ENCODE measurements around the gene RPRD1B.
A peak's percentile ranks its signal among the peaks of the same experiment; 100 is the strongest.

RPRD1B gene

GRCh38 chr20:38017959-38018358 lies 15.6 kb upstream of the RPRD1B start:
- peaks cover 11% of the 10 kb centered on the region for H3K4me1 Mint-ChIP-seq
- DNase-seq (no peak), ATAC-seq (no peak)
- peaks cover 11 to 14% of the 10 kb centered on the region in 2 donors for H3K9me3 Mint-ChIP-seq
- no peak overlapping the region for H3K27ac Mint-ChIP-seq
- no peak overlapping the region for H3K4me3 Mint-ChIP-seq
- H3K27me3 Mint-ChIP-seq = no peaks in the 10 kb centered on the region

- H3K4me1 Mint-ChIP-seq = peaks cover 12% of the 10 kb centered on the region
- no peak for ATAC-seq
- peaks cover 11 to 14% of the 10 kb centered on the region in 2 donors for H3K9me3 Mint-ChIP-seq
- no peaks in the 10 kb centered on the region for H3K27me3 Mint-ChIP-seq
- DNase-seq = no peak
- H3K27ac Mint-ChIP-seq = no peak overlapping the region
- H3K4me3 Mint-ChIP-seq = no peak overlapping the region
Observed at GRCh38 chr20:38018385-38018784, 15.2 kb upstream of the RPRD1B start.

GRCh38 chr20:38021087-38021772 lies 12.3 kb upstream of the RPRD1B start:
- H3K4me3 Mint-ChIP-seq = no peak overlapping the region
- H3K27ac Mint-ChIP-seq = no peak overlapping the region
- H3K9me3 Mint-ChIP-seq = peaks cover 11 to 14% of the 10 kb centered on the region in 2 donors
- ATAC-seq = no peak
- no peaks in the 10 kb centered on the region for H3K27me3 Mint-ChIP-seq
- DNase-seq = no peak
- peaks cover 23% of the 10 kb centered on the region for H3K4me1 Mint-ChIP-seq

- H3K27me3 Mint-ChIP-seq = no peaks in the 10 kb centered on the region
- H3K4me1 Mint-ChIP-seq = peaks cover 34% of the 10 kb centered on the region
- H3K9me3 Mint-ChIP-seq = peaks cover 8 to 10% of the 10 kb centered on the region in 2 donors
- H3K27ac Mint-ChIP-seq = peak overlapping the region in 1 of 2 donors; percentile 73
- DNase-seq (no peak), ATAC-seq (no peak)
- H3K4me3 Mint-ChIP-seq = no peak overlapping the region
Observed at GRCh38 chr20:38023181-38024001, 10.2 kb upstream of the RPRD1B start.

- Mint-ChIP-seq H3K4me1 (peaks cover 46% of the 10 kb centered on the region), H3K27ac (peak overlapping the region in 1 of 2 donors; percentile 21)
- no peak for DNase-seq
Observed at GRCh38 chr20:38024496-38024895, 9.1 kb upstream of the RPRD1B start.

GRCh38 chr20:38029453-38029852 lies 4.1 kb upstream of the RPRD1B start:
- peaks cover 54% of the 10 kb centered on the region for H3K4me1 Mint-ChIP-seq
- H3K4me3 Mint-ChIP-seq = peak overlapping the region in 1 of 2 donors; percentile 21
- no peaks in the 10 kb centered on the region for H3K27me3 Mint-ChIP-seq
- DNase-seq (no peak), ATAC-seq (no peak)
- H3K9me3 Mint-ChIP-seq = no peaks in the 10 kb centered on the region
- no peak overlapping the region for H3K27ac Mint-ChIP-seq

More at GRCh38 chr20:38024496-38024895, 9.1 kb upstream of the RPRD1B start:
- ATAC-seq = no peak
- H3K27me3 Mint-ChIP-seq = no peaks in the 10 kb centered on the region
- H3K9me3 Mint-ChIP-seq = no peaks in the 10 kb centered on the region
- no peak overlapping the region for H3K4me3 Mint-ChIP-seq

- DNase-seq (no peak), ATAC-seq (no peak)
- Mint-ChIP-seq H3K4me1 (peaks cover 70% of the 10 kb centered on the region), H3K4me3 (peak overlapping the region; percentile 91 to 96), H3K27me3 (no peaks in the 10 kb centered on the region), H3K27ac (peak overlapping the region; percentile 59 to 99), H3K9me3 (no peaks in the 10 kb centered on the region)
Observed at GRCh38 chr20:38031957-38032356, 1.6 kb upstream of the RPRD1B start.

GRCh38 chr20:38032585-38033329 lies 789 bp upstream of the RPRD1B start:
- H3K4me1 Mint-ChIP-seq = peaks cover 77% of the 10 kb centered on the region
- peak overlapping the region; percentile 91 to 96 for H3K4me3 Mint-ChIP-seq
- ATAC-seq (peak; percentile 69), DNase-seq (no peak)
- no peaks in the 10 kb centered on the region for H3K9me3 Mint-ChIP-seq
- no peaks in the 10 kb centered on the region for H3K27me3 Mint-ChIP-seq
- H3K27ac Mint-ChIP-seq = peak overlapping the region; percentile 99 to 100

GRCh38 chr20:38034108-38034649 lies 633 bp downstream of the RPRD1B start:
- ATAC-seq = peak; percentile 35
- no peak for DNase-seq
- Mint-ChIP-seq H3K27me3 (no peaks in the 10 kb centered on the region), H3K27ac (peak overlapping the region; percentile 99 to 100), H3K4me1 (peaks cover 67% of the 10 kb centered on the region), H3K4me3 (peak overlapping the region; percentile 91 to 96), H3K9me3 (no peaks in the 10 kb centered on the region)

- Mint-ChIP-seq H3K9me3 (no peaks in the 10 kb centered on the region), H3K27me3 (no peaks in the 10 kb centered on the region), H3K4me1 (peaks cover 59% of the 10 kb centered on the region), H3K27ac (peak overlapping the region; percentile 99 to 100), H3K4me3 (peak overlapping the region; percentile 91 to 96)
- DNase-seq (no peak), ATAC-seq (no peak)
Observed at GRCh38 chr20:38034961-38035360, 1.4 kb downstream of the RPRD1B start.

- peak overlapping the region in 1 of 2 donors; percentile 9 for H3K4me3 Mint-ChIP-seq
- H3K27me3 Mint-ChIP-seq = no peaks in the 10 kb centered on the region
- H3K4me1 Mint-ChIP-seq = peaks cover 48% of the 10 kb centered on the region
- H3K27ac Mint-ChIP-seq = peak overlapping the region in 1 of 2 donors; percentile 25
- DNase-seq (no peak), ATAC-seq (no peak)
- no peaks in the 10 kb centered on the region for H3K9me3 Mint-ChIP-seq
Observed at GRCh38 chr20:38036366-38036765, 2.8 kb downstream of the RPRD1B start.

GRCh38 chr20:38040276-38040675 lies 6.7 kb downstream of the RPRD1B start:
- H3K9me3 Mint-ChIP-seq = no peaks in the 10 kb centered on the region
- peaks cover 50% of the 10 kb centered on the region for H3K4me1 Mint-ChIP-seq
- ATAC-seq (no peak), DNase-seq (no peak)
- no peaks in the 10 kb centered on the region for H3K27me3 Mint-ChIP-seq
- H3K4me3 Mint-ChIP-seq = no peak overlapping the region
- no peak overlapping the region for H3K27ac Mint-ChIP-seq

- Mint-ChIP-seq H3K9me3 (no peaks in the 10 kb centered on the region), H3K4me3 (no peak overlapping the region), H3K27me3 (no peaks in the 10 kb centered on the region), H3K4me1 (peaks cover 41% of the 10 kb centered on the region), H3K27ac (peak overlapping the region; percentile 76 to 79)
- DNase-seq = peak in 1 of 2 donors; percentile 30
- ATAC-seq = peak; percentile 94
Observed at GRCh38 chr20:38043512-38044300, 10.2 kb downstream of the RPRD1B start.

- no peak overlapping the region for H3K4me3 Mint-ChIP-seq
- peaks cover 43% of the 10 kb centered on the region for H3K4me1 Mint-ChIP-seq
- H3K27me3 Mint-ChIP-seq = no peaks in the 10 kb centered on the region
Observed at GRCh38 chr20:38044685-38045084, 11.1 kb downstream of the RPRD1B start.

GRCh38 chr20:38046572-38046971 lies 13.0 kb downstream of the RPRD1B start:
- Mint-ChIP-seq H3K27ac (peak overlapping the region; percentile 21 to 88), H3K4me3 (no peak overlapping the region), H3K27me3 (no peaks in the 10 kb centered on the region), H3K9me3 (no peaks in the 10 kb centered on the region), H3K4me1 (peaks cover 56% of the 10 kb centered on the region)
- ATAC-seq (no peak), DNase-seq (no peak)

More at GRCh38 chr20:38044685-38045084, 11.1 kb downstream of the RPRD1B start:
- Mint-ChIP-seq H3K27ac (no peak overlapping the region), H3K9me3 (no peaks in the 10 kb centered on the region)
- DNase-seq = no peak
- no peak for ATAC-seq
